Measurements from ENCODE around the gene SPAG16. TPM values are rescaled to one million over a fixed set of nuclear protein-coding genes. Genes with fewer than 3 reads are reported as not detected.
A peak's percentile ranks its signal among the peaks of the same experiment; 100 is the strongest.

Gene SPAG16
- total RNA-seq, 1 experiment from 2014 or later: 16.0 TPM

- Mint-ChIP-seq H3K27me3 (ENCODE audit: low read depth) (no peaks in the 10 kb centered on the region), H3K27ac (no peak overlapping the region), H3K36me3 (0 out of 2 replicates have a peak, but pooled peaks cover 3% of the 10 kb centered on the region), H3K4me1 (no peaks in the 10 kb centered on the region), H3K9me3 (peaks cover 14% of the 10 kb centered on the region), H3K4me3 (no peak overlapping the region)
- ATAC-seq (peak; percentile 83), DNase-seq (ENCODE audit: low spot score) (peak; percentile 19)
- ChIA-PET POLR2A (no interaction called here), CTCF (interaction anchor here (1.2 to 2.3 kb wide), 3 partner anchors 17 to 243 kb away, joined by 3 to 9 read pairs (median 7); no protein-coding TSS in a partner anchor)
- TF ChIP-seq FOXJ3 (CRISPR knock-in tag; IDR thresholded peaks at IDR 0.05; ENCODE audit: borderline replicate concordance) (no peak), NR1H2 (CRISPR knock-in tag; IDR thresholded peaks at IDR 0.05) (no peak), CDX4 (CRISPR knock-in tag; IDR thresholded peaks at IDR 0.05; ENCODE audit: borderline replicate concordance) (no peak)
- TF ChIP-seq, protein P1, sequence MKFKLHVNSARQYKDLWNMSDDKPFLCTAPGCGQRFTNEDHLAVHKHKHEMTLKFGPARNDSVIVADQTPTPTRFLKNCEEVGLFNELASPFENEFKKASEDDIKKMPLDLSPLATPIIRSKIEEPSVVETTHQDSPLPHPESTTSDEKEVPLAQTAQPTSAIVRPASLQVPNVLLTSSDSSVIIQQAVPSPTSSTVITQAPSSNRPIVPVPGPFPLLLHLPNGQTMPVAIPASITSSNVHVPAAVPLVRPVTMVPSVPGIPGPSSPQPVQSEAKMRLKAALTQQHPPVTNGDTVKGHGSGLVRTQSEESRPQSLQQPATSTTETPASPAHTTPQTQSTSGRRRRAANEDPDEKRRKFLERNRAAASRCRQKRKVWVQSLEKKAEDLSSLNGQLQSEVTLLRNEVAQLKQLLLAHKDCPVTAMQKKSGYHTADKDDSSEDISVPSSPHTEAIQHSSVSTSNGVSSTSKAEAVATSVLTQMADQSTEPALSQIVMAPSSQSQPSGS (CRISPR knock-in tag; IDR thresholded peaks at IDR 0.05; ENCODE audit: borderline replicate concordance, low read depth): no peak
These were observed 1009.3 kb downstream of the SPAG16 start for GRCh38 chr2:214293593-214293992.

DNA sequence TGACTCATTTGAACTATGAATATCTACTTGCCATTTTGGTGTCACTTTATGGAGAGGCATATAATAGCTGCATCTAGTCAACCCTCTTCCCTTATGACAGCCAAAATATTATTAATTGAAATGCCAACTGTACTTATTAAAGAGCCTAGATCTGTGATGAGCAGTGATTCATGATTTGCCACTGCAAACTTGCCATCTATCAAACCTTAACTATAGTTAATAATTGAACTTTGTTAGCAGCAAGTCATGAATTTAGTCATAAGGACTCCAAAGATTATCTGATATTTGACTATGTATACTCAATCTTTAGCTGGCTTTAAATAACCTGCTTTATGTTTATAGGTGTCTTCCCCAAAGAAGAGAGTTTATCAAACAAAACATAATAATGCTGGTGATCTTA, 1010.2 kb downstream of the SPAG16 start:
- 0 out of 2 replicates have a peak, but pooled peaks cover 3% of the 10 kb centered on the region for H3K36me3 Mint-ChIP-seq
- TF ChIP-seq NFATC4 (CRISPR knock-in tag; IDR thresholded peaks at IDR 0.05) (no peak), JAZF1 (CRISPR knock-in tag; IDR thresholded peaks at IDR 0.05) (no peak), ZSCAN18 (CRISPR knock-in tag; IDR thresholded peaks at IDR 0.05) (no peak)
- TF ChIP-seq, protein P2, sequence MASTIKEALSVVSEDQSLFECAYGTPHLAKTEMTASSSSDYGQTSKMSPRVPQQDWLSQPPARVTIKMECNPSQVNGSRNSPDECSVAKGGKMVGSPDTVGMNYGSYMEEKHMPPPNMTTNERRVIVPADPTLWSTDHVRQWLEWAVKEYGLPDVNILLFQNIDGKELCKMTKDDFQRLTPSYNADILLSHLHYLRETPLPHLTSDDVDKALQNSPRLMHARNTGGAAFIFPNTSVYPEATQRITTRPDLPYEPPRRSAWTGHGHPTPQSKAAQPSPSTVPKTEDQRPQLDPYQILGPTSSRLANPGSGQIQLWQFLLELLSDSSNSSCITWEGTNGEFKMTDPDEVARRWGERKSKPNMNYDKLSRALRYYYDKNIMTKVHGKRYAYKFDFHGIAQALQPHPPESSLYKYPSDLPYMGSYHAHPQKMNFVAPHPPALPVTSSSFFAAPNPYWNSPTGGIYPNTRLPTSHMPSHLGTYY (CRISPR knock-in tag; IDR thresholded peaks at IDR 0.05): no peak
- no peak overlapping the region for H3K4me3 Mint-ChIP-seq
- ChIA-PET CTCF (interaction anchor here (1.4 to 2.3 kb wide), 2 partner anchors 16 to 215 kb away, joined by 7 to 9 read pairs; no protein-coding TSS in a partner anchor), POLR2A (no interaction called here)
- ATAC-seq: no peak
- no peak for DNase-seq (ENCODE audit: low spot score)
- H3K4me1 Mint-ChIP-seq: no peaks in the 10 kb centered on the region
- no peaks in the 10 kb centered on the region for H3K27me3 Mint-ChIP-seq (ENCODE audit: low read depth)
- peaks cover 14% of the 10 kb centered on the region for H3K9me3 Mint-ChIP-seq
- no peak overlapping the region for H3K27ac Mint-ChIP-seq

DNA sequence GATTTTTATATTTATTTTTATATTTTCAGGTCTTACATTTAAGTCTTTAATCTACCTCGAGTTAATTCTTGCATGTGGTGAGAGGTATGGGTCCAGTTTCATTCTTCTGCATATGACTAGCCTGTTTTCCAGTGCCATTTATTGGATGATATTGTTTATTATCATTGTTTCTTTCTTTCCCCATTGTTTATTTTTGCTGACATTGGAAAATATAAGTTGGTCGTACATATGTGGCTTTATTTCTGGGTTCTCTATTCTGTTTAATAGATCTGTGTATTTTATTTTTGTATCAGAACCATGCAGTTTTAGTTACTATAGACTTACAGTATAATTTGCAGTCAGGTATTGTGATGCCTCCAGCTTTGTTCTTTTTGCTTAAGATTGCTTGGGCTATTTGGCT, 1013.2 kb downstream of the SPAG16 start:
- Mint-ChIP-seq H3K4me3 (no peak overlapping the region), H3K27me3 (ENCODE audit: low read depth) (no peaks in the 10 kb centered on the region), H3K4me1 (no peaks in the 10 kb centered on the region), H3K9me3 (peaks cover 6% of the 10 kb centered on the region; the same call in 1 of the 2 replicates), H3K27ac (no peak overlapping the region), H3K36me3 (no peaks in the 10 kb centered on the region)
- CTCF ChIA-PET: no interaction called here
- POLR2A ChIA-PET: no interaction called here
- no peak for DNase-seq (ENCODE audit: low spot score)
- no peak for ATAC-seq
- TF ChIP-seq, protein P3, sequence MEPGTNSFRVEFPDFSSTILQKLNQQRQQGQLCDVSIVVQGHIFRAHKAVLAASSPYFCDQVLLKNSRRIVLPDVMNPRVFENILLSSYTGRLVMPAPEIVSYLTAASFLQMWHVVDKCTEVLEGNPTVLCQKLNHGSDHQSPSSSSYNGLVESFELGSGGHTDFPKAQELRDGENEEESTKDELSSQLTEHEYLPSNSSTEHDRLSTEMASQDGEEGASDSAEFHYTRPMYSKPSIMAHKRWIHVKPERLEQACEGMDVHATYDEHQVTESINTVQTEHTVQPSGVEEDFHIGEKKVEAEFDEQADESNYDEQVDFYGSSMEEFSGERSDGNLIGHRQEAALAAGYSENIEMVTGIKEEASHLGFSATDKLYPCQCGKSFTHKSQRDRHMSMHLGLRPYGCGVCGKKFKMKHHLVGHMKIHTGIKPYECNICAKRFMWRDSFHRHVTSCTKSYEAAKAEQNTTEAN (CRISPR knock-in tag; IDR thresholded peaks at IDR 0.05): no peak
- TF ChIP-seq, protein P4, sequence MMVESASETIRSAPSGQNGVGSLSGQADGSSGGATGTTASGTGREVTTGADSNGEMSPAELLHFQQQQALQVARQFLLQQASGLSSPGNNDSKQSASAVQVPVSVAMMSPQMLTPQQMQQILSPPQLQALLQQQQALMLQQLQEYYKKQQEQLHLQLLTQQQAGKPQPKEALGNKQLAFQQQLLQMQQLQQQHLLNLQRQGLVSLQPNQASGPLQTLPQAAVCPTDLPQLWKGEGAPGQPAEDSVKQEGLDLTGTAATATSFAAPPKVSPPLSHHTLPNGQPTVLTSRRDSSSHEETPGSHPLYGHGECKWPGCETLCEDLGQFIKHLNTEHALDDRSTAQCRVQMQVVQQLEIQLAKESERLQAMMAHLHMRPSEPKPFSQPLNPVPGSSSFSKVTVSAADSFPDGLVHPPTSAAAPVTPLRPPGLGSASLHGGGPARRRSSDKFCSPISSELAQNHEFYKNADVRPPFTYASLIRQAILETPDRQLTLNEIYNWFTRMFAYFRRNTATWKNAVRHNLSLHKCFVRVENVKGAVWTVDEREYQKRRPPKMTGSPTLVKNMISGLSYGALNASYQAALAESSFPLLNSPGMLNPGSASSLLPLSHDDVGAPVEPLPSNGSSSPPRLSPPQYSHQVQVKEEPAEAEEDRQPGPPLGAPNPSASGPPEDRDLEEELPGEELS (CRISPR knock-in tag; IDR thresholded peaks at IDR 0.05): no peak
- TF ChIP-seq, protein P5, sequence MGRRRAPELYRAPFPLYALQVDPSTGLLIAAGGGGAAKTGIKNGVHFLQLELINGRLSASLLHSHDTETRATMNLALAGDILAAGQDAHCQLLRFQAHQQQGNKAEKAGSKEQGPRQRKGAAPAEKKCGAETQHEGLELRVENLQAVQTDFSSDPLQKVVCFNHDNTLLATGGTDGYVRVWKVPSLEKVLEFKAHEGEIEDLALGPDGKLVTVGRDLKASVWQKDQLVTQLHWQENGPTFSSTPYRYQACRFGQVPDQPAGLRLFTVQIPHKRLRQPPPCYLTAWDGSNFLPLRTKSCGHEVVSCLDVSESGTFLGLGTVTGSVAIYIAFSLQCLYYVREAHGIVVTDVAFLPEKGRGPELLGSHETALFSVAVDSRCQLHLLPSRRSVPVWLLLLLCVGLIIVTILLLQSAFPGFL (CRISPR knock-in tag; IDR thresholded peaks at IDR 0.05; ENCODE audit: borderline replicate concordance): no peak
- TF ChIP-seq JAZF1 (CRISPR knock-in tag; IDR thresholded peaks at IDR 0.05) (no peak), SP1 (CRISPR knock-in tag; conservative IDR thresholded peaks at IDR 0.05) (no peak), E2F5 (CRISPR knock-in tag; IDR thresholded peaks at IDR 0.05) (no peak)
- TF ChIP-seq, protein P1 (CRISPR knock-in tag; IDR thresholded peaks at IDR 0.05; ENCODE audit: borderline replicate concordance, low read depth): no peak
- TF ChIP-seq, protein P6, sequence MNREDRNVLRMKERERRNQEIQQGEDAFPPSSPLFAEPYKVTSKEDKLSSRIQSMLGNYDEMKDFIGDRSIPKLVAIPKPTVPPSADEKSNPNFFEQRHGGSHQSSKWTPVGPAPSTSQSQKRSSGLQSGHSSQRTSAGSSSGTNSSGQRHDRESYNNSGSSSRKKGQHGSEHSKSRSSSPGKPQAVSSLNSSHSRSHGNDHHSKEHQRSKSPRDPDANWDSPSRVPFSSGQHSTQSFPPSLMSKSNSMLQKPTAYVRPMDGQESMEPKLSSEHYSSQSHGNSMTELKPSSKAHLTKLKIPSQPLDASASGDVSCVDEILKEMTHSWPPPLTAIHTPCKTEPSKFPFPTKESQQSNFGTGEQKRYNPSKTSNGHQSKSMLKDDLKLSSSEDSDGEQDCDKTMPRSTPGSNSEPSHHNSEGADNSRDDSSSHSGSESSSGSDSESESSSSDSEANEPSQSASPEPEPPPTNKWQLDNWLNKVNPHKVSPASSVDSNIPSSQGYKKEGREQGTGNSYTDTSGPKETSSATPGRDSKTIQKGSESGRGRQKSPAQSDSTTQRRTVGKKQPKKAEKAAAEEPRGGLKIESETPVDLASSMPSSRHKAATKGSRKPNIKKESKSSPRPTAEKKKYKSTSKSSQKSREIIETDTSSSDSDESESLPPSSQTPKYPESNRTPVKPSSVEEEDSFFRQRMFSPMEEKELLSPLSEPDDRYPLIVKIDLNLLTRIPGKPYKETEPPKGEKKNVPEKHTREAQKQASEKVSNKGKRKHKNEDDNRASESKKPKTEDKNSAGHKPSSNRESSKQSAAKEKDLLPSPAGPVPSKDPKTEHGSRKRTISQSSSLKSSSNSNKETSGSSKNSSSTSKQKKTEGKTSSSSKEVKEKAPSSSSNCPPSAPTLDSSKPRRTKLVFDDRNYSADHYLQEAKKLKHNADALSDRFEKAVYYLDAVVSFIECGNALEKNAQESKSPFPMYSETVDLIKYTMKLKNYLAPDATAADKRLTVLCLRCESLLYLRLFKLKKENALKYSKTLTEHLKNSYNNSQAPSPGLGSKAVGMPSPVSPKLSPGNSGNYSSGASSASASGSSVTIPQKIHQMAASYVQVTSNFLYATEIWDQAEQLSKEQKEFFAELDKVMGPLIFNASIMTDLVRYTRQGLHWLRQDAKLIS (CRISPR knock-in tag; IDR thresholded peaks at IDR 0.05; ENCODE audit: borderline replicate concordance): no peak
